HCT116 (cell line): Measurements from ENCODE around the gene OCEL1.

Experiments used
- CTCF ChIP-seq, 3 experiments: fragments of 200-600 bp in 1 of 3; sonication (generic) in 1 of 3; IDR thresholded peaks in 2 of 3; conservative IDR thresholded peaks in 1 of 3; 2 replicates each; pipeline ENCODE4 v1.5.1; 2012 to 2017; ENCODE audit warnings: low read depth in 2 of 3, low read length in 2 of 3, antibody characterized with exemption in 1 of 3, borderline replicate concordance in 1 of 3, control low read depth in 1 of 3, mild to moderate bottlenecking in 1 of 3, mixed read lengths in 1 of 3, mixed run types in 1 of 3, moderate library complexity in 1 of 3; ENCODE audit not compliant: insufficient read depth in 1 of 3
- EGR1 ChIP-seq: IDR thresholded peaks from 2 replicates; pipeline ENCODE4 v1.6.1; 2012; ENCODE audit warnings: low read depth
- EZH2 ChIP-seq: fragments of 200-600 bp; sonication (generic); IDR thresholded peaks from 2 replicates; pipeline ENCODE4 v1.6.1; 2017; ENCODE audit warnings: antibody characterized with exemption, mixed run types
- POLR2AphosphoS5 ChIP-seq: IDR thresholded peaks from 2 replicates; pipeline ENCODE4 v1.6.1; 2011; ENCODE audit warnings: mild to moderate bottlenecking, low read depth, low read length, moderate library complexity
- YY1 ChIP-seq: IDR thresholded peaks from 2 replicates; pipeline ENCODE4 v1.6.1; 2011; ENCODE audit warnings: low read length, low read depth, moderate library complexity, mild to moderate bottlenecking; ENCODE audit not compliant: insufficient replicate concordance; ENCODE audit errors: extremely low read depth
- ZBTB33 ChIP-seq: IDR thresholded peaks from 2 replicates; pipeline ENCODE4 v1.6.1; 2011; ENCODE audit warnings: mild to moderate bottlenecking, low read length, moderate library complexity; ENCODE audit not compliant: insufficient replicate concordance; ENCODE audit errors: extremely low read depth
- TF ChIP-seq, protein P1 (sequence below): IDR thresholded peaks from 2 replicates; pipeline ENCODE4 v1.6.1; 2012; ENCODE audit warnings: low read depth

DNA sequence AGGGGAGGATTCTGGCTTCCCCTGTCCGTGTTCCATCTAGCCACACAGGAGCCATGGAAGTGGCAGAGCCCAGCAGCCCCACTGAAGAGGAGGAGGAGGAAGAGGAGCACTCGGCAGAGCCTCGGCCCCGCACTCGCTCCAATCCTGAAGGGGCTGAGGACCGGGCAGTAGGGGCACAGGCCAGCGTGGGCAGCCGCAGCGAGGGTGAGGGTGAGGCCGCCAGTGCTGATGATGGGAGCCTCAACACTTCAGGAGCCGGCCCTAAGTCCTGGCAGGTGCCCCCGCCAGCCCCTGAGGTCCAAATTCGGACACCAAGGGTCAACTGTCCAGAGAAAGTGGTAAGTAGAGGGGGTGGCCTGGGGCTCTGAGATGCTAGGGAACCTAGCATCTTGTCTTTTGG, 42.7 kb downstream of the OCEL1 start:
- no peak for TF ChIP-seq YY1
- TF ChIP-seq EGR1: no peak
- no peak for TF ChIP-seq CTCF (IDR thresholded peaks at IDR 0.05 in 2 of 3, conservative IDR thresholded peaks at IDR 0.05 in 1 of 3; ENCODE audit: borderline replicate concordance in 1 of 3, insufficient read depth in 1 of 3, low read depth in 2 of 3, low read length in 2 of 3)
- no peak for TF ChIP-seq EZH2
- TF ChIP-seq, protein P1, sequence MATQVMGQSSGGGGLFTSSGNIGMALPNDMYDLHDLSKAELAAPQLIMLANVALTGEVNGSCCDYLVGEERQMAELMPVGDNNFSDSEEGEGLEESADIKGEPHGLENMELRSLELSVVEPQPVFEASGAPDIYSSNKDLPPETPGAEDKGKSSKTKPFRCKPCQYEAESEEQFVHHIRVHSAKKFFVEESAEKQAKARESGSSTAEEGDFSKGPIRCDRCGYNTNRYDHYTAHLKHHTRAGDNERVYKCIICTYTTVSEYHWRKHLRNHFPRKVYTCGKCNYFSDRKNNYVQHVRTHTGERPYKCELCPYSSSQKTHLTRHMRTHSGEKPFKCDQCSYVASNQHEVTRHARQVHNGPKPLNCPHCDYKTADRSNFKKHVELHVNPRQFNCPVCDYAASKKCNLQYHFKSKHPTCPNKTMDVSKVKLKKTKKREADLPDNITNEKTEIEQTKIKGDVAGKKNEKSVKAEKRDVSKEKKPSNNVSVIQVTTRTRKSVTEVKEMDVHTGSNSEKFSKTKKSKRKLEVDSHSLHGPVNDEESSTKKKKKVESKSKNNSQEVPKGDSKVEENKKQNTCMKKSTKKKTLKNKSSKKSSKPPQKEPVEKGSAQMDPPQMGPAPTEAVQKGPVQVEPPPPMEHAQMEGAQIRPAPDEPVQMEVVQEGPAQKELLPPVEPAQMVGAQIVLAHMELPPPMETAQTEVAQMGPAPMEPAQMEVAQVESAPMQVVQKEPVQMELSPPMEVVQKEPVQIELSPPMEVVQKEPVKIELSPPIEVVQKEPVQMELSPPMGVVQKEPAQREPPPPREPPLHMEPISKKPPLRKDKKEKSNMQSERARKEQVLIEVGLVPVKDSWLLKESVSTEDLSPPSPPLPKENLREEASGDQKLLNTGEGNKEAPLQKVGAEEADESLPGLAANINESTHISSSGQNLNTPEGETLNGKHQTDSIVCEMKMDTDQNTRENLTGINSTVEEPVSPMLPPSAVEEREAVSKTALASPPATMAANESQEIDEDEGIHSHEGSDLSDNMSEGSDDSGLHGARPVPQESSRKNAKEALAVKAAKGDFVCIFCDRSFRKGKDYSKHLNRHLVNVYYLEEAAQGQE: no peak
- no peak for TF ChIP-seq ZBTB33
- TF ChIP-seq POLR2AphosphoS5: no peak
